Left ventricle myocardium inferior (tissue), 1 donor: ENCODE data around the gene VPS26A. TPM values are rescaled to one million over a fixed set of nuclear protein-coding genes. Genes with fewer than 3 reads are reported as not detected.

Experiments used
- DNase-seq: peaks from one replicate; pipeline ENCODE4 v3.0.0-alpha.2; 2020
- H3K27ac ChIP-seq: fragments of 200-600 bp; replicated peaks from 2 replicates; pipeline ENCODE4 v1.8.0; 2021
- H3K27me3 ChIP-seq: fragments of 200-600 bp; 2 replicates; pipeline ENCODE4 v1.8.0; 2021; ENCODE audit warnings: low read depth
- H3K36me3 ChIP-seq: fragments of 200-600 bp; 2 replicates; pipeline ENCODE4 v1.8.0; 2021
- H3K4me1 ChIP-seq: fragments of 200-600 bp; 2 replicates; pipeline ENCODE4 v1.8.0; 2021
- H3K4me3 ChIP-seq: fragments of 200-600 bp; 2 replicates; pipeline ENCODE4 v1.8.0; 2021; ENCODE audit warnings: mild to moderate bottlenecking, moderate library complexity
- H3K9me3 ChIP-seq: fragments of 200-600 bp; replicated peaks from 2 replicates; pipeline ENCODE4 v1.8.0; 2021
- CTCF ChIP-seq: fragments of 200-600 bp; IDR thresholded peaks from 2 replicates; pipeline ENCODE4 v1.8.0; 2021; ENCODE audit warnings: antibody characterized with exemption, mild to moderate bottlenecking, borderline replicate concordance
- intact Hi-C: fragments of 100-400 bp; cut with micrococcal nuclease; formaldehyde crosslinking; loops from one replicate; pipeline ENCODE4 v1.11.0; 2022
- total RNA-seq: library from RNA; stranded (reverse); fragmentation: NEBNext Ultra II Directional; extraction: Animal tissue kit (Norgen Biotek cat#: 25700); gene quantifications from one replicate; pipeline ENCODE4 v1.2.1, GENCODE V29; 2021
- donor health status: DM: no; HTN: yes; CAD: no; lungs with severe emphysema.

Gene VPS26A
- total RNA-seq, 1 donor from 2014 or later: 33.1 TPM

GRCh38 chr10:69182005-69182404 lies 58.0 kb downstream of the VPS26A start:
- intact Hi-C loops: no loop called here
- Histone ChIP-seq H3K4me3 (peak overlapping the region; percentile 85), H3K27ac (no peak overlapping the region), H3K9me3 (no peaks in the 10 kb centered on the region), H3K27me3 (no peaks in the 10 kb centered on the region), H3K36me3 (peaks cover 22% of the 10 kb centered on the region), H3K4me1 (peaks cover 45% of the 10 kb centered on the region)
- no peak for DNase-seq
- no peak for TF ChIP-seq CTCF

GRCh38 chr10:69186524-69186923 lies 62.5 kb downstream of the VPS26A start:
- H3K27me3 ChIP-seq: no peaks in the 10 kb centered on the region
- H3K27ac ChIP-seq: no peak overlapping the region
- no peak overlapping the region for H3K4me3 ChIP-seq
- intact Hi-C loops: no loop called here
- TF ChIP-seq CTCF: no peak
- H3K4me1 ChIP-seq: peaks cover 23% of the 10 kb centered on the region
- peaks cover 63% of the 10 kb centered on the region for H3K36me3 ChIP-seq
- DNase-seq: no peak
- no peaks in the 10 kb centered on the region for H3K9me3 ChIP-seq

GRCh38 chr10:69201045-69201444 lies 77.1 kb downstream of the VPS26A start:
- no peak for TF ChIP-seq CTCF

GRCh38 chr10:69202332-69202731 lies 78.4 kb downstream of the VPS26A start:
- TF ChIP-seq CTCF: no peak
- Histone ChIP-seq H3K4me3 (no peak overlapping the region), H3K27ac (no peak overlapping the region), H3K36me3 (peaks cover 94% of the 10 kb centered on the region), H3K27me3 (no peaks in the 10 kb centered on the region), H3K9me3 (no peaks in the 10 kb centered on the region), H3K4me1 (no peaks in the 10 kb centered on the region)
- intact Hi-C loops: no loop called here
- DNase-seq: no peak

More at GRCh38 chr10:69201045-69201444, 77.1 kb downstream of the VPS26A start:
- DNase-seq: no peak
- Histone ChIP-seq H3K27ac (no peak overlapping the region), H3K4me3 (no peak overlapping the region), H3K36me3 (peaks cover 94% of the 10 kb centered on the region), H3K27me3 (no peaks in the 10 kb centered on the region), H3K9me3 (no peaks in the 10 kb centered on the region), H3K4me1 (no peaks in the 10 kb centered on the region)
- intact Hi-C loops: no loop called here

- H3K9me3 ChIP-seq: no peaks in the 10 kb centered on the region
- H3K27ac ChIP-seq: no peak overlapping the region
- H3K4me1 ChIP-seq: no peaks in the 10 kb centered on the region
- intact Hi-C loops: no loop called here
- no peaks in the 10 kb centered on the region for H3K27me3 ChIP-seq
- H3K4me3 ChIP-seq: no peak overlapping the region
- no peak for TF ChIP-seq CTCF
- no peak for DNase-seq
- H3K36me3 ChIP-seq: peaks cover 59% of the 10 kb centered on the region
Observed at GRCh38 chr10:69208761-69209160, 84.8 kb downstream of the VPS26A start.
